Bone marrow (tissue), 2 donors: ENCODE data around the gene HERPUD1.
A peak's percentile ranks its signal among the peaks of the same experiment; 100 is the strongest.
"Not testable (repeated sequence)": the region's sequence is repeated elsewhere in the genome, so short reads cannot be mapped to it uniquely, and the experiment has no call there.

Experiments used
- DNase-seq, 2 donors: peaks; one replicate each; lab custom pipeline; 2025; lab: John Stamatoyannopoulos, UW

The HERPUD1 gene

DNA sequence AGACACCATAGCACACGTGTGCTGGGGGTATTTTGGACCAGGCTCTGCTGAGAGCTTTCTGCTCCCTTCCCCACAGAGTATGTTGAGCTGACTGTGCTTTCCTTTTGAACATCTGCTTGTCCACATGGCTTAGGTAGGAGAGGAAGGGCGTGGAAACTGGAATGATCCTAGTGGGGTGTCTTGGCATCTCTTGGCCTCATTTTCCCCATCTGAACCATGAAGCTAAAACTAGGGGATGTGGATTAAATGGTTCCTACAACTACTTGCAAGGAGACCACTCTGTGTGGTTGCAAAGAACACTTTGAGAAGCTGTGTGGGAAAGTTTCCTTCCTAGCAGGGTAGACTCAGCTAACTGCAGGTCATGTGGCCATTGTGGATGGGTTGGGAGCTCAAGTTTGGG lies 50.8 kb downstream of the HERPUD1 start:
- DNase-seq = no peak

DNA sequence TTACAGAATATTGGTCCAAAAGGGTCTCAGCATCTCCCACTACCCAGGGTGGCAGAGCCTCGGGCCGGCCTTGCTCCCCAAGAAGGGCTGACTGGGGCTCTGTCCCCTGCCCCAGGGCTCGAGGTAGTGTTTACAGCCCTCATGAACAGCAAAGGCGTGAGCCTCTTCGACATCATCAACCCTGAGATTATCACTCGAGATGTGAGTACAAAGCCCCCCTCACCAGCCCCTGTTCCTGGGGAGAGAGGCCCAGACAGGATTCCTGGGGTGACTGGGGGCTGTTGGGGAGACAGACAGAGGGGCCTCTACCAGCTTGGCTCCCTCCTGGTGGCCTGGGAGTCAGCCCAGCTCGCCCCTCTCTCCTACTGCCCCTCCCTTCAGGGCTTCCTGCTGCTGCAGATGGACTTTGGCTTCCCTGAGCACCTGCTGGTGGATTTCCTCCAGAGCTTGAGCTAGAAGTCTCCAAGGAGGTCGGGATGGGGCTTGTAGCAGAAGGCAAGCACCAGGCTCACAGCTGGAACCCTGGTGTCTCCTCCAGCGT lies 51.3 kb downstream of the HERPUD1 start:
- DNase-seq = no peak

GRCh38 chr16:56984639-56985038 lies 52.7 kb downstream of the HERPUD1 start:
- DNase-seq = no peak

DNA sequence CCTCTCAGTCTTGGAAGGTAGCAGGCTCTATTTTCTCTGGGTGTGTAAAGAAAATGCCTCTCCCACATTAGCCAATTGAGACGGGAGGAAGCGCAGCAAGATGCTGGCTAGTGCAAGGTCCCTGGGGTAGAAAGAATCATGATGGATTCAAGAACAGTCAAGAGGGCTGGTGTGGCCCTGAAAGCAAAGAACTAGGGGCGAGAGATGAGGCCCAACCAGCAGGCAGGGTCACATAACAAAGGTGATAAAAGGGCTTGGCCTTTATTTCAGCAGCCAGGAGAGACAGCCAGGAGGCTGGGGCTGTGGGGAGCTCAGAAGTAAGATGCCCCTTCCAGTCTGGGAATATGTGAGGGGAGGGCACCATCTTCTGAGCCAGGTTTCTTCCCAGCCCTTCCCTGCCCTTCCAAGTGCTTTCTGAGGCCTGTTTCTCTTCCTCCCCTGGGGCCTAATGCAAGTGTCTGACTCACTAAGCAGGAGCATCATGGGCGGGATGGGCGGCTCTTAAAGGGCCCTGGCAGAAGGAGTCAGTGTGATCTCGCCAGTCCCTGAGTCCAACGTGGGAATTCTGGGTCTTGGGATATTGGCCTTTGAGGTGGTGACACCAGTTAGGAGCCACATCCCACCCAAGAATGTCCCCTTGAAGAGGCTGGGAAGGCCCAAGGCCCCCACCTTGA lies 53.5 kb downstream of the HERPUD1 start:
- no peak for DNase-seq

GRCh38 chr16:56985962-56986360 lies 54.0 kb downstream of the HERPUD1 start:
- no peak for DNase-seq

GRCh38 chr16:56986361-56986760 lies 54.4 kb downstream of the HERPUD1 start:
- DNase-seq = no peak

DNA sequence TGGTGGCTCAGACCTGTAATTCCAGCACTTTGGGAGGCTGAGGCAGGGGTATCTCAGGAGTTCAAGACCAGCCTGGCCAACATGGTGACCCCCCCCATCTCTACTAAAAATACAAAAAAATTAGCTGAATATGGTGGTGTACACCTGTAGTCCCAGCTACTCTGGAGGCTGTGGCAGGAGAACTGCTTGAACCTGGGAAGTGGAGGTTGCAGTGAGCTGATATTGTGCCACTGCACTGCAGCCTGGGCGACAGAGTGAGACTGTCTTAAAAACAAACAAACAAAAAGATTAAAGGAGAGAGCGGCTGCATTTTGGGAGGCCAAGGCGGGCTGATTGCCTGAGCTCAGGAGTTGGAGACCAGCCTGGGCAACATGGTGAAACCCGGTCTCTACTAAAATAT lies 55.0 kb downstream of the HERPUD1 start:
- not testable (repeated sequence) for DNase-seq

GRCh38 chr16:56987692-56988091 lies 55.8 kb downstream of the HERPUD1 start:
- DNase-seq = no peak

DNA sequence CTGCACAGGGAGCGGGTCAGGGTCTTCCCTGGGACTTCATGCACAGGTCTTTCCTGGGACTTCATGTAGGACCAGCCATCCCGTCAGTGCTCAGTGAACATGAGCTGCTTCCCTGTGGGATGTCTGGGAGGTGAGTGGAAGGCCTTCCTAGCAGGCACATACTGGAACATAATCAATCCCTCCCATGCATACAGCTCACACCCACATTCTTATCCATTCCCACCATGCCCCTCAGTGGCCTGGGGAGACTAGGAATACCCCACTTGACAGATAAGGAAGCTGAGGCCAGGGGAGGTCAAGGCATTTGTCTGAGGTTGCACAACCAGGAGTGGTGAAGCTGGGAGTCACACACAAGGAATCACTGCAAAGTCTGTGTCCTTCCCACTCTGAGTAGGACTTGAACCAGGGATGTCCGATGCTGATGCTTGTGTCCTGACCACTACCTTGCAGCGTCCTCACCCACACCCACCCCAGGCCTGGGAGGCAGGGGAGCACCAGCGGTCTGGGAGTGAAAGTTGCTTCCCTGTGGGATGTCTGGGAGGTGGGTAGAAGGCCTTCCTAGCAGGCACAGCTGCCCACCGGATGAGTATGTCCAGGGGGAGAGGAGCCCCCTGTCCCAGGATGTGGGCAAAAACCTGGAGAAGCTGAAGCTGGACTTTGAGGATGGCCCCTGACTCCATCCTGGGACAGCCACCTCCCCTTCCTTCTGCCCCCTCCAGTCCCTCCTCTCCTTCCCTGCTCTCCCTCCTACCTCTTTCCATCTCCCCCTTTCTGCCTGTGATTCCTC lies 56.4 kb downstream of the HERPUD1 start:
- no peak for DNase-seq

DNA sequence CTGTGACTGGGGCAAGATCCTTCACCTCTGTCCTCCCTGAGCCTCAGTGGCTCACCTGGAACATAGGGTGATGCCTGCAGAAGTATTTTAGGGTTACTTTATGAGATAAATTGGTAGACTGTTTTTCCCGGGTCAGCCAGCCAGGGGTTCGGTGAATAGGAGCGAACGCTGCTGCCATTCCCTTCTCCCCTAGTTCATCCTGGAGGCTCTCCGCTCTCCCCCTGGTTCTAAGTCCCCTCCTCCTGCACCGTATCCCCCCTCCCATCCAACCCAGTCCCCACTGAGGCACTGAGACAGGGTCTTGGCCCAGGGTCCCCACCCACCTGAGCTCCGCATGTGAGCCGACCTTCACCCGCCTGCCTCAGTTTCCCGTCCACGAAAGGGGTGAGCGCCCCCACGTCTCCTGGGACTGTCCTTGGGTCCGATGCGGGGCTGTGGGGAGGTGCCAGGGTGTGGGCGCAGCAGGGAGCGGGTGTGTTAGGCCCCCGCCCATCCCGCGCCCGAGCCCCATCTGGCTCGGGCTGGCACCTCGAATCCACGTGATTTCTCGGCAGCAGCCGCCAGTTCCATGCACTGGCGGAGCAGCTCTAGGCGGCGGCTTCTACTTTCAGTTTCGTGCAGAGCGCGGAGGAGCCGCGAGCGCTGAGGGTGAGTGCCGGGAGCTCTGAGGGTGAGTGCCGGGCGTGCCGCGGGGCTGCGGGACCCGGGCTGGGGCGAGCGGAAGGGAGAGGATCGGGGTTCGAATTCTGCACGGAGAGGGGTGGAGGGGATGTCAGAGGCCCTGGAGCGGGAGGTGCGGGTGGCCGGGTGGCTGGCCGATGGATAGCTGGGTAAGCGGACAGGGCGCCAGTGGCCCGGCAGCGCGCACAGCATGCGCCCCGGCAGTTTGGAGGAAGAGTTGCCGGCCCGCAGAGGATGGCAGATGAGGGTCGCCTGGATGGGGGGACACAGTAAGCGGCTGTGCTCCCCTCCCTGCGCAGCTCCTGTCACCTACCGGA lies 57.3 kb downstream of the HERPUD1 start, which contains the start of gene NLRC5:
Gene NLRC5, plus strand, starts transcription at position 610 of the 998 bp plus-strand sequence. CDS start 31,156 bp downstream, outside the sequence.
- peak; percentile 45 to 82 for DNase-seq

GRCh38 chr16:56989988-56990387 lies 58.0 kb downstream of the HERPUD1 start:
- DNase-seq = no peak

- no peak for DNase-seq
These were observed 58.7 kb downstream of the HERPUD1 start for GRCh38 chr16:56990407-56991286.

GRCh38 chr16:56992431-56992830 lies 60.5 kb downstream of the HERPUD1 start:
- DNase-seq = not testable (repeated sequence)

DNA sequence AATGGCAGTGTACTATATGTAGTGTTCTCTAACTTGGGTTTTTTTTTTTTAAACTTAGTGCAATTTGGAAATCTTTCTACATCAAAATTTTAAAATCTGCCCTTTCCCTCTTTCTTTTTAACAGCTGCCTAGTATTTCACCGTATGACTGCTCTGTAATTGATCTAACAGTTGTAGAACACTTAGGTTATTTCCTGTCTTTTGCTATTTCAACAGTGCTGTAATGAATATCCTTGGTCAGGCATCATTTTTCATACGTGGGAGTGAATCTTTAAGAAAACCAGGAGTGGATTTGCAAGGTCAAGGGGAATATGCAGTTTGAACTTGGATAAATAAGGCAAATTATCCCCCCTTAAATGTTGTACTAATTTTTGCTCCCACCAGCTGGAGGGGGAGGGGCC lies 61.3 kb downstream of the HERPUD1 start:
- DNase-seq = no peak

GRCh38 chr16:56994311-56994710 lies 62.4 kb downstream of the HERPUD1 start:
- DNase-seq = no peak
